ENCODE measurements around the gene AIRE.
"Not testable (repeated sequence)": the region's sequence is repeated elsewhere in the genome, so short reads cannot be mapped to it uniquely, and the experiment has no call there.

Gene AIRE

DNA sequence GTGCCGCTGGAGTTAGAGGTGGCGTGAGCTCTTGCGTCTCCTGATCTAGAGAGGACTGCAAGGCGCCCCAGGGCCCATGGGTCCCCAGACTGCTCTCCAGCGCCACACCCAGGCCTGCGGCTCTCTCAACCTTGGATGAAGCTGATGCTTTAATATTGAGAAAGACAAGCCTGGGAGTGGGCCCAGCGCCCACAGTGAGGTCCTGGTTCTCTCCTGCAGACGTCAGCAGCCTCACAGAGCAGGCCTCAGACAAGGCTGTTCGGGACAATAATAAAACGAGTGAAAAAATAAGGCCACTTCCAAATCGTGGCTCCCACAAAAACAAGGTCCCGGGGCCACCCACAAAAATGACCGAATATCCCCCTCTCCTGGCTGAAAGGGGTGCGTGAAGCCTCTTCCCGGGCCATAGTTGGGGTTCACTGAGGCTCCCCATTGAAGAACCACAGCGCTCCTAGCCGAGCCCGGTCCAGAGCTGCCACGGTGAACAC, 18.0 kb upstream of the AIRE start:
- DNase-seq = no peak

DNA sequence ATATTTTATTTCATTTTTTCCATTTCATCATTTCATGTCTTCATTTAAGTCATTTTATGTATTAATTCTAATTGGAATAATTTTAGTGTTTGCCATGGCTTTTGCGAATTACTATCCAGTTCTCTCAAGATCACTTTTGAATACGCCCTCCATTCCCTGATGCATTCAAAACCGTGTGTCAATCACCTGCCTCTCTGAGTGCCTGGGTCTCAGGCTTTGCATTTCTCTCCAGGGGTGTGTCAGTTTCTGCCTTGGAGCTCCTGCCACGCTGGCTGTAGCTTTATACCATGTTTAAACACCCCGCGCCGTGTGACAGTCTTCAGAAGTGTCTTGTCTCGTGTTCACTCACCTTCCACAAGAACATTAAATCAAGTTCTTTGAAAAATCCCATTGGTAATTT, 16.6 kb upstream of the AIRE start:
- no peak for DNase-seq

DNA sequence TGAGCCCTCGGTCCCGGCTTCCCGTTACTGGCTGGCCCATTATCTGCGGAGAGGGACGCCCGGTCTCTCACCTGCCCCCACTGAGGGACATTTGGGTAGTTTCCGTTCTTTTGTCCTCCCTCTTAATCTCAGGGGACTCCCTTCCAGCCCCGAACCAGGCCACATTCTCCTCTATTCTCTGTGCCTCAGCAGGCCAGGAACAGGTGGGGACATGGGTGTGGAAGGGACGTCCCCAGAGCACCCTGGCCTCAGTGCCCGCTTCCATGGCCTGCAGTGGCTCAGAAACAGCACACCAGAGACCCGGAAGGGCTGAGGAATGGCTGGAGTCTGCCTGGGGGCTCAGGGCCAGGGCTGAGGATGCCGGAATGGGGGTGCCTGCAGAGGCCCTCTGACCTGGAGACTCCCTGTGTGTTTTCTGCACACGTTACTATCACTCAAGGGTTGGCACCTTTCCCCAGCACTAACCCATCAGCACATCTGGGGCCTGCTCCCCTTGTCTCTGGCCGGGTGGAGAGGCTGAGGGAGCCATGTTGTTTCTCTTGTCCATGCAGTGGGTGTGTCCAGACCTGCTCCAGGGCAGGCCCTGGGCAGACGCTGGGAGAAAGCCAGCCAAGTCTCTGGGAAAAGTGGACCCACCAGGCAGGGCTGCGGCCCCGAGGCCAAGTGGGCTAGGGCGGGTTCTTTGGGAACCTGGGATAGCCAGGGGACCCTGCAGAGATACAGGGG, 14.0 kb upstream of the AIRE start:
- DNase-seq = no peak

DNA sequence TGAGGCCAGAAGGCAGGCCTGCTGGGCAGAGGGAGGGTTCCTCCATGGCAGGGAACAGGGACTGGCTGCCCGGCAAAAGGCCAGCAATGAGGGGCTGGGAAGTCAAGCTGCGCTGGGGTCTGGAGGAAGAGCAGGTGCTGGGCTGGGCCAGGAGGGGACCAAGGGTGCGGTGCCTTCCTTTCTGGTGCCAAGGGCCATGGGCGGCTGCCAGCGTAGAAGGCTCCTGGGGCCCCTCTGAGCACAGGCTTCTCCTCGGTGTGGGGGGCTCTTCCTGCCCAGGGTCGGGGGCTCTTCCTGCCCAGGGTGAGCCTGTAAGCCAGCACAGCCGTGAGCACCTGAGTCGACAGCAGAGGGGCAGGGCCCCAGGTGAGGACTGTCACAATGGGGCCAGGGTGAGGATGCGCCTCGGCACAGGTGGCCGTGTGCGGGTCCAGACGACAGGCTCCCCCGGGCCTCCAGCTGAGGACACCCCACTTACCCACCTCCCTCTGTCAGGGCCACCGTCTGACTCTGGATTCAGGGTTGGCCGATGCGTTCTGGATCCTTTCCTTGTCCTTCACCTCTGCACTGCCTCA, 13.3 kb upstream of the AIRE start:
- DNase-seq = no peak

DNA sequence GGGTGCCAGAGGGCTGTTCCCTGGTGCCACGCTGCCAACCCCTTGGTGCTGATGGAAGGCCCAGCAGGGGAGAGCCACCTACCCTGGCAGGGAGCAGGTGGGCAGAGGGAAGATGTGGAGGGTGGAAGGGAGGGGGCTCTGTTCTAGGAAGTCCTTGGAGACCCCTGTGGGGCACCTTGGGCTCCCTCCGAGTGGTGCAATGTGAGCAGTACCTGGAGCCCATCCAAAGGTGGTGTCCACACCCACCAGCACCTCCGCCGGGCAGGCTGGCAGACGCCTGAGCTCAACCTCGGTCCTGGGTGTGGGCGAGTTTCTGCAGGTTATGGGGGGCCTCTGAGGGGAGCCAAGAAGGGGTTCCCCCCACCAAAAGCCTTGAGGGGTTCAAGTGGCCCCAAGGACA, 12.6 kb upstream of the AIRE start:
- DNase-seq = no peak

DNA sequence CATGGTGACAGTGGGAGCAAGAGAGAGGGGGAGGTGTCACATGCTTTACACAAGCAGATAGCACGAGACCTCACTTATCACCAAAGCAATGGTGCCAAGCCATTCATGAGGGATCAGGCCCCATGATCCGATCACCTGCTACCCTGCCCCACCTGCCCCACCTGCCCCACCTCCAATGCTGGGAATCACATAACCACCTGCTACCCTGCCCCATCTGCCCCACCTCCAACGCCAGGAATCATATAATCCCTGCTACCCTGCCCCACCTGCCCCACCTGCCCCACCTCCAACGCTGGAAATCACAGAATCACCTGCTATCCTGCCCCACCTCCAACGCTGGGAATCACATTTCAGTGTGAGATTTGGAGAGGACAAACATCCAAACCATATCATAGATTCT, 10.6 kb upstream of the AIRE start:
- DNase-seq = no peak

DNA sequence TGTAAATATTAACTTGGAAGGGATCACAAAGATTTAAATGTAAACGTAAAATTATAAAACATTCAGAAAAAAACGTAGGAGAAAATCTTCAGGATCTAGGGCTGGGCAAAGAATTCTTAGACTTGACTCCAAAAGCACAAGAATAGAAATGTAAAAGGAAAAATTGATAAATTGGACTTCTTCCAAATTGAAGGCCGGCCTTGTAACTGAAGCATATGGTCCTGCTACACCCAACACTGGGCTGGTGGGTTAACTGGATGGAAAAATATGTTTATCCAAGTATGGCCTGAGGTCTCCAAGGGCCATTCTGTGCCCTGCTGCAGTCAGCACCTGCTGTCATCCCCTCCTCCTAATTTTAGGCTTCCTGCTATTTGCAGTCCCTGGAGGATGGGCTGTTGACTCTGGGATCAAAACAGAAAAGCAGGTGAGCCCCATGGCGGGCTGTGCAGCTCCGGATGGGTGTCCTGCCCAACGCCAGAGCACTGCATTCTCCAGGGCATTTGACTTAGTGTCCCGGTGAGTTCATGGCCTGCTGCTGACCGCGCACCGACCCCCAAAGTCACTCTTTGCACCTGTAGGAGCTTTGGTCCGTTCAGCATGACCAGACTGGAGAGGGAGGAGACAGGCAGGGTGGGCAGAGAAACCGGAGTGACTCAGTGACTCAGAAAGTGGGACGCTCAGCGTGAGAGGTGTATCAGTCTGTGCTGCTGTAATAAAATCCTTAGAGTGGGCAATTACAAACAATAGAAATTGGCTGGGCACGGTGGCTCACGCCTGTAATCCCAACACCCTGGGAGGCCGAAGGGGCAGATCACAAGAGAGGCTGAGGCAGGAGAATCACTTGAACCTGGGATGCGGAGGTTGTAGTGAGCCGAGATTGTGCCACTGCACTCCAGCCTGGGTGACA, 6.1 kb upstream of the AIRE start:
- no peak for DNase-seq

DNA sequence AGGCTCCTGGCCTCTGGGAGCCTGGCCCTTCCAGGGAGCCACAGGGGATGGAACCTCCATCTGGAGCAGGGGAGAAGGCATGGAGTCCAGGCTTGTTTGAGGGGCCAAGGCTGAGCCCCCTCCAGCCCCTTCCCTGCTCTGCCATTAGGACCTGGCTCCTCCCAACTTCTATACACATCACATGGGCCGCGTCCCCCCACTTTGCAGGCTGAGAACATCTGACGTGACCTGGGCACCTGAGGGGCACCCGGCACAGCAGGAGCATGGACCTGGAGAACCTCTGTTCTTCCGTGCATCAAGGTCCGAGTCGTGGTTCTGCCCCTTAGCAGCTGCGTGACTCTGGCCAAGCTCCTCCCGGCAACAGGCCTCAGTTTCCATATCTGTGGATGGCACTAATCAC, 3.9 kb upstream of the AIRE start:
- DNase-seq = no peak

DNA sequence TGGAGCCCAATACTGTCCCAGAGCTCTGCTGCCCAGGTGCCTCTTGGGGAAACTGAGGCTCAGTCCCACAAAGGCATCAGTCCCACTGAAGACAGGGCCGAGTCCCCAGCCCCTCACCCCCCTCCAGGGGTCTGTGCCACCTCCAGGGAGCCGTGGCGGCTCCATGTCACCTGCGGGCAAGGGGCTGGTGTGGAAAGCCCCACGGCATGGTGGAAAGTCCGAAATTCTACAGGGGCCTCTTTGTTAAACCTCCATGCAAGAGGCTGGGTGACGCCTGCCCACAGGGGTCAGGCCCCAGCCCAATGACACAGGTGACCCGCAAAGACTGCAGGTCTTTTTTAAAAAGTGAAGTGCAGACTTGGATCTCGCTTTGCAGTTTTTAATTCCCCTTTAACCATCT, 3.3 kb upstream of the AIRE start:
- no peak for DNase-seq

DNA sequence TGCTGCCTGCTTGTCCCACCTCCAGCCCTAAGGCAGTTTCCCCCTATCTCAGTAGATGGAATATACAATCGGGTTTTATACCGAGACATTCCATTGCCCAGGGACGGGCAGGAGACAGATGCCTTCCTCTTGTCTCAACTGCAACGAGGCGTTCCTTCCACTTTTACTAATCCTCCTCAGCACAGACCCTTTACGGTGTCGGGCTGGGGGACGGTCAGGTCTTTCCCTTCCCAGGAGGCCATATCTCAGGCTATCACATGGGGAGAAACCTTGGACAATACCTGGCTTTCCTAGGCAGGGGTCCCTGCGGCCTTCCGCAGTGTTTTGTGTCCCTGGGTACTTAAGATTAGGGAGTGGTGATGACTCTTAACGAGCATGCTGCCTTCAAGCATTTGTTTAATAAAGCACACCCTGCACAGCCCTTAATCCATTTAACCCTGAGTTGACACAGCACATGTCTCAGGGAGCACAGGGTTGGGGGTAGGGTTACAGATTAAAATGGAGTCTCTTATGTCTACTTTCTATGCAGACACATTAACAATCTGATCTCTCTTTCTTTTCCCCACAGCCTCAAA, 2.4 kb upstream of the AIRE start:
- not testable (repeated sequence) for DNase-seq

DNA sequence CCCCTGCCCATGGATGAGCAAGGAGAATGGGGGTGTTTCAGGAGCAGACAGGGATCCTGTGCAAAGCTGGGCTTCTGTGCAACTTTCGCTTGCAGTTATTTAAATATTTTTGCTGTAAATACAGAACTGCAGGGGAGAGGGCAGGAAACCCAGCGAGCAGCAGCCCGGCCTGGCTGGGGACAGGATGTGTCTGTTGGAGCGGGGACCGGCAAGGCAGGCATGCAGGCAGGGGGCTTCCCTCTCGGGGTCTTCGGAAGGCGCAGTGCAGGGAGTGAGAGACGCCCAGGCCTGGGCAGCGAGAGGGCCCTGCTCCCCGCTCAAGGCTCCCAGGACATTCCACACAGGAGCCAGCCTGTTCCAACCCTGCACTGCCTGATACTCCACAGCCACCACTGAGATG, 1.7 kb upstream of the AIRE start:
- no peak for DNase-seq

DNA sequence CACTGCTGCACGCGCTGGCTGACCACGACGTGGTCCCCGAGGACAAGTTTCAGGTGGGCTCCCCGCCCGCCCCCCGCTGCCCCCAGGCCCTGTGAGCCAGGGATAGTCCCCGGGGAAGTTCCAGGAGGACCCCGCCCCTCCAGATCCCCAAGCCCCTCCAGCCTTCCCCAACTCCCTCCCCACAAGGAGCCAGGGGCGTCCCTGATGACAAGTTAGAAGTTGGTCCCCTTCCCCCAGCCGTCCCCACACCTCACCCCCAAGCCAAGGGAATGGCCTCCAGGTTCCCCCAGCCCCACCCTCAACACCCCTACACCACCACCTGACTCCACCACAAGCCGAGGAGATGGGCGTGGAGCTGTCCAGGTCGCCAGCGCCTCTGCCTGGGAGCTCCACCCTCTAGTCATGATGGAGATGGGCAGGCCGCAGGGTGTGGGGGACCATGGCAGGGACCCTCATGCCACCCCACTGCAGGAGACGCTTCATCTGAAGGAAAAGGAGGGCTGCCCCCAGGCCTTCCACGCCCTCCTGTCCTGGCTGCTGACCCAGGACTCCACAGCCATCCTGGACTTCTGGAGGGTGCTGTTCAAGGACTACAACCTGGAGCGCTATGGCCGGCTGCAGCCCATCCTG, 525 bp downstream of the AIRE start:
- DNase-seq = no peak

DNA sequence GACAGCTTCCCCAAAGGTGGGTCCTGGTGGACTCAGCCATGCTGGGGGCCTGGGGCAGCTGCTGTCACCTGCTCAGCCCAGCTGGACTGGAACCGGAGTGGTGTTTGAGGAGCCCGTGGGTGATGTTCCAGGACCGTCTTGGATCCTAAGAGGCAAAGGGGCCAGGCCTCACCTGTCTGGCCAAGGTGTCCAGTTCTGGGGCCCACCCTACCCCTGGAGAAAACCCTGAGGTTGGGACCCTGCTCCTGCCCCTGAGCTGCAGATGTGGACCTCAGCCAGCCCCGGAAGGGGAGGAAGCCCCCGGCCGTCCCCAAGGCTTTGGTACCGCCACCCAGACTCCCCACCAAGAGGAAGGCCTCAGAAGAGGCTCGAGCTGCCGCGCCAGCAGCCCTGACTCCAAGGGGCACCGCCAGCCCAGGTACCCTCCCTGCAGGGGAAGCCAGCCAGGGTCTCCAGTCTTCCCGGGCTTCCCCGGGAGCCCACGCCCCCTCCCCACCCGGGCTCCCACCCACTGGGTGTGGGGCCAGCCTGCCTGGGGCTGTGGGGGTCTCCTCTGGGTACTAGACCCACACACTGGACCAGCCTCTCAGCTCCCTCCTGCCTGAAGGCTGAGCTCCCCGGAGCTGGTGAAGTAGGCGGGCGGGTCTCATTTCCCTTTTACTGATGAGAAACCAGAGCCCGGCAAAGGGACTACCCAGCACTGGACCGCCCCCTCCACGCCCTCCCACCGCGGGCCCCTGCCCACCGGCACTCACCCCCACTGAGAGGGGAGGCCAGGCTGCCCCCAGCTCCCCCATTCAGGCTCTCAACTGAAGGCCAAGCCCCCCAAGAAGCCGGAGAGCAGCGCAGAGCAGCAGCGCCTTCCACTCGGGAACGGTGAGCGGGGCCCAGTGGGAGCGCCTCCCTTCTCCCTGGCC, 1.3 kb downstream of the AIRE start:
- DNase-seq = no peak

DNA sequence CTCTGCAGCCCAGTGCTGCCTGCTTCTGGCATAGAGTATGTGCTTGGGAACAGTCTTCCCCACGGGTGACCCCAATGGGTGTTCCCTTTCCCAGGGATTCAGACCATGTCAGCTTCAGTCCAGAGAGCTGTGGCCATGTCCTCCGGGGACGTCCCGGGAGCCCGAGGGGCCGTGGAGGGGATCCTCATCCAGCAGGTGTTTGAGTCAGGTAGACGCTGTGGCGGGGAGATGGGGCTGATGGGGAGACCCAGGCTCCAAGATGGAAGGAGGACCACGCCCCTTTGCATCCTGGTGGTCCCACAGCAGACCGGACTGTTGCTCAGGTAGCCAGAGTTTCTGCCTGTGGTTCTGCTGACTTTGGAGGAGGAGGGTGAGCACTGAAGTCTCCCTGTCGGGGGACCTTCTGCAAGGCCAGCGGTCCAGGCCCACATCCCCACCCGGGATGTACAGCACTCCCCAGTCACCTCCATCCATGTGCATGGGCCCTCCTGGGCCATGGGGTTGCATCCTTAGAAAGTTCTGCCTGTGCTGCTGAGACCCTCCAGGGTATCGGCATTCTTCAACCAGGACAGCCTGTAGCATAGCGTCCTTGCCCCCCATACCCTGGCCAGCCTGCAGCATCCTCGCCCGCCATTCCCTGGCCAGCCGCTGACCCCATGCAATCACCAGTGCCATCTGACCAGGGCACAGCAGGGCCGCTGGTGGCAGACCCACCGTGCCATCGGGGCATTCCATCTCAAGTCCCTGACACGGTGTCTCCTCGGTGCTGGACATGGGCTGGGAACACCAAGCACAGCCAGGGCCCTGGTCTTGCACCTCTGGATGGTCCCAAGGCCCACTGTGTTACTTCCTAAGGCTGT, 2.8 kb downstream of the AIRE start:
- no peak for DNase-seq

DNA sequence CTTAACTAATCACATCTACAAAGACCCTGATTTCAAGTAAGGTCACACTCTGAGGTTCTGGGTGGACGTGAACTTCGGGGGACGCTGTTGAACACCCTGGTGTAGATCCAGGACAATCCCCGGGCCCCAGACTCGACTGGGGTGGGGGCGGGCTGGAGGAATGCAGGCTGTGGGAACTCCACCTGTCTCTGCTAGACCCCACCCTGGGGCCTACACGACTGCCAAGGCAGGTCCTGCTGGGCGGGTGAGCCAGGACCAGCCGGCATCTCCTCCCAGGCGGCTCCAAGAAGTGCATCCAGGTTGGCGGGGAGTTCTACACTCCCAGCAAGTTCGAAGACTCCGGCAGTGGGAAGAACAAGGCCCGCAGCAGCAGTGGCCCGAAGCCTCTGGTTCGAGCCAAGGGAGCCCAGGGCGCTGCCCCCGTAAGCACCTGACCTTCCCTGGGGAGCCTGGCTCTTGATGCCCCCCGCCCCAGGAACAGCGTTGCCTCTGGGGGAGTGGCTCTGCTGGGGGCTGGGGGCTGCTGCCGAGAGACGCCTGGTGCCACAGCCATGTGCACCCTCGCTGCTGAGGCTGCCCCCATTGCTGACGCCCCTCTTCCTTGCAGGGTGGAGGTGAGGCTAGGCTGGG, 3.8 kb downstream of the AIRE start:
- DNase-seq = no peak

DNA sequence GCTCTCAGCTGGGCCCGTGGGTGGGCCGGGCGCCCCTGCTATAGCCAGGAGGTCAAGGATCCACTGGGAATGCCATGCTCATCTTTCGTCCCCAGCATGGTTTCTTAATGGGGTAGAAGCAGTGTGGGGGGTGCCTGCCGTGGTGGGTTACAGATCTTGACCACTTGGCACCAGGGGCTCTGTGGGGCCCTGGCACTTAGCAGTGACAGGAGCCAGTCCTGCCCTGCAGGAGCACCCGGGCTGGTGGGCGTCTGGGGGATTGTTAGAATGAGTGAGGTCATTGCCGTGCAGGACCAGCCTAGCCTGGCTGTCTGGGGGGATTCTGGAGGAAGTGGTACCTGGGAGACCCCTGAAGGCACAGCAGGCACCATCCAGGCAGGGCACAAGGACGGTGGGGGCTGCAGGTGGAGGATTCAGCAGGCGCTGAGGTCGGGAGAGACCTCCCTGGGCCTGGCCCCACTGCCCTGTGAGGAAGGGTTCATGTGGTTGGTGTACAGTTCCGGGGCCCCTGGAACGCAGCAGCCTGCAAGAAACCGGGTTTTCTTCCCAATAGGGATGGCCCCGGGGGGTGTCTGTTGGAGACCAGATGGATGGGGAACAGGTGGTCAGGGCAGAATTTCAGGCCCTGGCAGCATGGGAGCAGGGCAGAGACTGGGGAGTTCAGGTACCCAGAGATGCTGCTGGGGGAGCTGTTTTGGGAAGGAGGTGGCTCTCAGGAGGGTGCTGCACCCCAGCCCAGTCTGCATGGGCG, 4.8 kb downstream of the AIRE start:
- no peak for DNase-seq

DNA sequence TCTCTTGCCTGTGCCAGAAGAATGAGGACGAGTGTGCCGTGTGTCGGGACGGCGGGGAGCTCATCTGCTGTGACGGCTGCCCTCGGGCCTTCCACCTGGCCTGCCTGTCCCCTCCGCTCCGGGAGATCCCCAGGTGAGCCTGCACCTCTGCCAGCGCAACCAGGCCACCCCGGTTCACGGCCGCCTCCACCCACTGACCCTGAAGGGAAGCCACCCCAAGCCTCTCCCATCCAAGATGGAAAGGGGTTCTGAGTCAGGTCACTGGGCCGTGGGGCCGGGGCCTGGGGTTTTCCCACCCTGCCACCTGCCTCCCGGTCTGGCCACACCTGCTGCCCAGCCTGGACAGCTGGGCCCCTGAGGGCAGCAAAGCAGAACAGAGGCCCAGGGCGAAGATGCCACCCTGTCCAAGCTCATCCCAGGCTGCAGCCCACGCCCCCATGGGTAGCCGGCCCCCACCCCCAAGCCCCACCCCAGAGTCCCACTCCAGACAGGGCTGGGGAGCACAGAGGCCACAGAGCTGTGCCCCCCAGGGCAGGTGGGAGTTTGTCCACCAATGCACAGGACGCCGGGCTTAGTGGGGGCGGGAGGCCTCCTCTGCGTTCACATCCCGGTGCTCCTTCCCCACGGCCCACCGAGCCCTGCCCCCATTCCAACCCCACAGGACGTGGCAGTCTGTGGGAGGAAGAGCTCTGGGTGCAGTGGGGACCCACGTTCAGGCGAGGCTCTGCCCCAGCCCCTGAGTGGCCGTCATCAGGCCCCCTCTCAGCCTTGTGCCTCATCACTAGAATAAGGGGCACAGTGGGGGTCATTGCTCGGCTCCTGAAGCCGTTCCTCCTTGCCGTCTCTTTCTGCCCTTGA, 5.6 kb downstream of the AIRE start:
- DNase-seq = no peak

DNA sequence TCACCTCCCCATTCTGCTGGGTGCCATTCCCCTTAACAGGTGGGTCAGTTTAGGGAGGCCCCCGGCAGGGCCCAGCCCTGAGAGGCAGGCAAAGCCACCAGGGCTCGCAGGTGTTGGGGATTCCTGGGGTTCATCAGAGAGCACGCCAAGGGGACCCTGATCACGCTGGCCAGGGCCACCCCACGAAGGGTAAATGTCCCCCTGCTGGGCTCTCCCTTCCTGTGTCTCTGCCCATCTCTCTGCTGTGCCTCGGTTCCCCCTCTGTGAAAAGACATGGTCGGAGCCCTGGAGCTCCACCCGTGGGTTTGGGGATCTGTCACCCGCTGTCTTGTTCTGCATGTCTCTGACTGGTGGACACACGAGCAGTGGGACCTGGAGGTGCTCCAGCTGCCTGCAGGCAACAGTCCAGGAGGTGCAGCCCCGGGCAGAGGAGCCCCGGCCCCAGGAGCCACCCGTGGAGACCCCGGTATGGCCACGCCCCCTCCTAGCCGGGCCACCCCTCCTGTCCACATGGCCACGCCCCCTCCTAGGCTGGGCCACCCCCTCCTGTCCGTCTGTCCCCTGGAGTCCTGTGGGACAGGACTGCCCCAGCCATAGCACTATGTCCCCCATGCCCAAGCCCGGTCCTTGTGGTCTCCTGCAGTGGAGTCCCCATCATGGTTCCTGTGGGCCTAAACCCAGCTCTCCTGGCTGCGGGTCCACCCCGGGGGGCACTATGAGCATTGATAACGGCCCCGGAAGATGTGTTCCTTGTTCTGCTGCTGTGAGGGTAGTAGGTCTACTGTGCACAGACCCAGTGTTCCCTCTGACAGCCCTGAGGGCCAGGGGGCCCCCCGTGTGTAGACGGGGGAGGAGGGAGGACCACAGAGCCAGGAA, 6.5 kb downstream of the AIRE start:
- no peak for DNase-seq

Measured in fibroblast of skin of right quadriceps (primary cell).